HepG2 (cell line): ENCODE results near the gene KDM2B. TPM values are rescaled to one million over a fixed set of nuclear protein-coding genes. Genes with fewer than 3 reads are reported as not detected.

ENCODE experiments used
- ATAC-seq: fragments of 200-7000 bp; cut with Tn5 transposase; 3 replicates; pipeline ENCODE4 v1.9.1; 2020; ENCODE audit warnings: mild to moderate bottlenecking, moderate library complexity
- BruUV-seq: library from RNA; stranded (reverse); fragments of 400-500 nt; replicated peaks from 2 replicates; lab custom pipeline; 2021; lab: Mats Ljungman, UMichigan
- CTCF ChIA-PET: fragments of 300-600 bp; formaldehyde crosslinking; extraction: SDS; loops from one replicate; lab custom pipeline; 2021; ENCODE audit warnings: low total read pairs, inconsistent platforms, low intra/inter-chr PET ratio; lab: Yijun Ruan, JAX
- POLR2A ChIA-PET: fragments of 350-600 bp; sonication (Branson Sonifier 250); formaldehyde crosslinking; loops from one replicate; lab custom pipeline; 2020; ENCODE audit warnings: antibody characterized with exemption, inconsistent platforms; lab: Yijun Ruan, JAX
- DNase-seq: peaks from one replicate; pipeline ENCODE4 v3.0.0-alpha.2; 2015; ENCODE audit warnings: low spot score
- FAIRE-seq: peaks from 3 replicates; lab custom pipeline; 2011; peaks lifted over from hg19 to GRCh38; lab: Jason Lieb, UNC
- H2AFZ ChIP-seq: one replicate; pipeline ENCODE4 v1.6.1; 2011; ENCODE audit warnings: low read length, inconsistent platforms
- H3K27ac ChIP-seq: fragments of 300-600 bp; 3 replicates; pipeline ENCODE4 v1.8.0; 2011; ENCODE audit warnings: mixed run types, mild to moderate bottlenecking, mixed read lengths, low read length, inconsistent platforms; ENCODE audit not compliant: insufficient read depth; ENCODE audit errors: extremely low read length
- H3K27me3 ChIP-seq, 2 experiments: fragments of 200-600 bp in 1 of 2; 2 replicates in 1 of 2; 3 replicates in 1 of 2; pipeline versions ENCODE4 v1.6.0 to v1.8.0; 2011; ENCODE audit warnings: low read length in 2 of 2, mild to moderate bottlenecking in 2 of 2, moderate library complexity in 2 of 2, inconsistent platforms in 1 of 2; ENCODE audit not compliant: insufficient read depth in 2 of 2, control insufficient read depth in 1 of 2
- H3K36me3 ChIP-seq, 2 experiments: fragments of 200-600 bp in 1 of 2; replicated peaks in 1 of 2; 2 replicates in 1 of 2; 3 replicates in 1 of 2; pipeline versions ENCODE4 v1.5.1 to v1.8.0; 2011; ENCODE audit warnings: low read length in 2 of 2, inconsistent platforms in 1 of 2; ENCODE audit not compliant: insufficient read depth in 2 of 2, control insufficient read depth in 1 of 2
- H3K4me1 ChIP-seq: 2 replicates; pipeline ENCODE4 v1.5.1; 2012; ENCODE audit warnings: low read length, inconsistent platforms; ENCODE audit not compliant: insufficient read depth
- H3K4me2 ChIP-seq: 2 replicates; pipeline ENCODE4 v1.6.0; 2011; ENCODE audit warnings: low read depth, low read length, inconsistent platforms
- H3K4me3 ChIP-seq, 3 experiments: fragments of 200-600 bp in 1 of 3; sonication (generic), shearing (Covaris generic) in 1 of 3; replicated peaks in 1 of 3; 2 replicates each; pipeline ENCODE4 v1.5.1; 2011 to 2016; ENCODE audit warnings: low read length in 3 of 3, inconsistent platforms in 2 of 3, low read depth in 2 of 3, mild to moderate bottlenecking in 2 of 3, control low read depth in 1 of 3, mixed read lengths in 1 of 3; ENCODE audit not compliant: insufficient read depth in 1 of 3
- H3K79me2 ChIP-seq: one replicate; pipeline ENCODE4 v1.6.1; 2011; ENCODE audit warnings: low read length, inconsistent platforms; ENCODE audit not compliant: insufficient read depth
- H3K9ac ChIP-seq: 2 replicates; pipeline ENCODE4 v1.6.0; 2011; ENCODE audit warnings: mild to moderate bottlenecking, low read depth, low read length, inconsistent platforms; ENCODE audit not compliant: insufficient read depth
- H3K9me3 ChIP-seq: 2 replicates; pipeline ENCODE4 v1.5.1; 2012; ENCODE audit warnings: mild to moderate bottlenecking, low read length
- H4K20me1 ChIP-seq: 2 replicates; pipeline ENCODE4 v1.6.0; 2011; ENCODE audit warnings: inconsistent platforms, mild to moderate bottlenecking, low read length, moderate library complexity; ENCODE audit not compliant: insufficient read depth
- DNMT3B ChIP-seq: conservative IDR thresholded peaks from 2 replicates; pipeline ENCODE4 v1.6.1; 2016; ENCODE audit warnings: missing biosample characterization, control low read depth
- HDAC6 ChIP-seq: fragments of 200-600 bp; sonication (generic); IDR thresholded peaks from 2 replicates; pipeline ENCODE4 v1.7.0; 2017; ENCODE audit warnings: mild to moderate bottlenecking, antibody characterized with exemption, low read length, low read depth
- MIER3 ChIP-seq: IDR thresholded peaks from 2 replicates; pipeline ENCODE4 v1.6.1; 2016; ENCODE audit warnings: missing compliant biosample characterization, borderline replicate concordance
- SUZ12 ChIP-seq: fragments of 150-350 bp; IDR thresholded peaks from 2 replicates; pipeline ENCODE4 v1.6.1; 2014; ENCODE audit warnings: low read depth, low read length
- ZNF709 ChIP-seq: sonication (generic); formaldehyde crosslinking; IDR thresholded peaks from 2 replicates; pipeline ENCODE4 v1.5.0; 2020; ENCODE audit warnings: mild to moderate bottlenecking, missing genetic modification reagents
- ZSCAN12 ChIP-seq: sonication (generic); formaldehyde crosslinking; IDR thresholded peaks from 2 replicates; pipeline ENCODE4 v1.9.0; 2021; ENCODE audit warnings: mild to moderate bottlenecking, missing genetic modification reagents
- WGBS: methylation state at CpG from one replicate; pipeline ENCODE4 v1.1.6; 2017; ENCODE audit warnings: low lambda C conversion rate; 5-methylcytosine and 5-hydroxymethylcytosine counted together
- in situ Hi-C: cut with HindIII; loops from 2 replicates; pipeline ENCODE4 v1.10.0; 2017; ENCODE audit warnings: low pct_unique_long_range_greater_than_20kb; ENCODE audit not compliant: extremely low pct_ligation_motif_present
- intact Hi-C: fragments of 100-400 bp; cut with micrococcal nuclease; formaldehyde crosslinking; loops from one replicate; pipeline ENCODE4 v1.10.0; 2022; ENCODE audit not compliant: unreplicated experiment
- polyA plus RNA-seq, 8 experiments: library from polyadenylated mRNA; depleted of rRNA in 3 of 8; stranded (reverse) in 7 of 8; unstranded in 1 of 8; fragments of >200 nt; fragmentation: Illumina TruSeq in 4 of 8; extraction: Trizol in 4 of 8; gene quantifications; 2 replicates each; pipeline versions ENCODE4 v1.2.1 to v1.2.3, GENCODE V29; 2011 to 2016; ENCODE audit warnings: low read depth in 4 of 8, missing spikeins in 1 of 8, mixed read lengths in 1 of 8; ENCODE audit not compliant: insufficient read depth in 1 of 8
- total RNA-seq, 5 experiments: library from RNA; depleted of rRNA; stranded (reverse); fragments of >200 nt; fragmentation: Illumina TruSeq; extraction: Trizol; gene quantifications; 2 replicates each; pipeline ENCODE4 v1.2.3, GENCODE V29; 2016; ENCODE audit warnings: low read depth in 1 of 5
- TF ChIP-seq, protein P1 (sequence below): sonication (generic); formaldehyde crosslinking; IDR thresholded peaks from 2 replicates; pipeline ENCODE4 v1.4.0; 2020; ENCODE audit warnings: mild to moderate bottlenecking, low read depth, missing genetic modification reagents
- TF ChIP-seq, protein P2 (sequence below): IDR thresholded peaks from 2 replicates; pipeline ENCODE4 v1.4.0; 2020; ENCODE audit warnings: mild to moderate bottlenecking, missing genetic modification reagents
- TF ChIP-seq, protein P3 (sequence below): IDR thresholded peaks from 2 replicates; pipeline ENCODE4 v1.6.1; 2012; ENCODE audit warnings: low read depth, low read length, improper control_type of control experiment
- TF ChIP-seq, protein P4 (sequence below): sonication (generic); formaldehyde crosslinking; IDR thresholded peaks from 2 replicates; pipeline ENCODE4 v1.5.1; 2020; ENCODE audit warnings: mild to moderate bottlenecking, missing genetic modification reagents, moderate library complexity

KDM2B gene
- total and polyA plus RNA-seq, 2 of the 13 experiments (the other 11 are each of a cell fraction or from before 2014, with no cell fraction given), result 17.5 to 26.1 TPM

DNA sequence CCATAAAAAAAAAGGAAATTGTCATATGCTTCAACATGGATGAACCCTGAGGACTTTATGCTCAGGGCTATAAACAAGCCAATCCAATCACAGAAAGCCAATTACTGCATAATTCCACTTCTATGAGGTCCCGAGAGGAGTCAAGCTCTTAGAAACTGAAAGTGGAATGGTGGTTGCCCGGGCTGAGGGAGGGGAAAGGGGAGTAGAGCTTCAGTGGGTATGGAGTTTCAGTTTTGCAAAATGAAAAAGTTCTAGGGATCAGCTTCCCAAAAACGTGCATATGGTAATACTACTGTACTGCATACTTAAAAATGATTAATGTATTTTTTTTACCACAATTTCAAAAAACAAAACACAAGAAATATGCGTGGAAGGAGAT lies 128.9 kb downstream of the KDM2B start:
- no peak overlapping the region for H3K27ac ChIP-seq
- peaks cover 3% of the 10 kb centered on the region; the same call in 1 of the 2 replicates for H4K20me1 ChIP-seq
- ChIA-PET POLR2A (no interaction called here), CTCF (no interaction called here)
- no peak for ATAC-seq
- no peak for FAIRE-seq
- in situ Hi-C loops, result no loop called here
- peaks cover 9% of the 10 kb centered on the region; the same call in 1 of the 2 replicates for H3K4me1 ChIP-seq
- H3K79me2 ChIP-seq, result peaks cover 34% of the 10 kb centered on the region
- peaks cover 12 to 39% of the 10 kb centered on the region in 2 experiments; a peak in 4 of 5 replicates for H3K36me3 ChIP-seq
- intact Hi-C loops, result no loop called here
- DNase-seq, result no peak
- no peaks in the 10 kb centered on the region for H3K27me3 ChIP-seq
- no peak overlapping the region for H3K9ac ChIP-seq
- no peak overlapping the region for H2AFZ ChIP-seq
- no peak overlapping the region for H3K4me3 ChIP-seq
- no peaks in the 10 kb centered on the region for H3K9me3 ChIP-seq
- BruUV-seq, result no TSS peak
- 91% methylated on average over 4 of the region's 4 CpGs for WGBS
- no peak overlapping the region for H3K4me2 ChIP-seq
- TF ChIP-seq MIER3, result no peak
- no peak for TF ChIP-seq DNMT3B (CRISPR knock-in tag)
- no peak for TF ChIP-seq ZNF709
- TF ChIP-seq, protein P1, sequence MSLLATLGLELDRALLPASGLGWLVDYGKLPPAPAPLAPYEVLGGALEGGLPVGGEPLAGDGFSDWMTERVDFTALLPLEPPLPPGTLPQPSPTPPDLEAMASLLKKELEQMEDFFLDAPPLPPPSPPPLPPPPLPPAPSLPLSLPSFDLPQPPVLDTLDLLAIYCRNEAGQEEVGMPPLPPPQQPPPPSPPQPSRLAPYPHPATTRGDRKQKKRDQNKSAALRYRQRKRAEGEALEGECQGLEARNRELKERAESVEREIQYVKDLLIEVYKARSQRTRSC, result no peak
- no peak for TF ChIP-seq HDAC6
- no peak for TF ChIP-seq SUZ12
- TF ChIP-seq, protein P2, sequence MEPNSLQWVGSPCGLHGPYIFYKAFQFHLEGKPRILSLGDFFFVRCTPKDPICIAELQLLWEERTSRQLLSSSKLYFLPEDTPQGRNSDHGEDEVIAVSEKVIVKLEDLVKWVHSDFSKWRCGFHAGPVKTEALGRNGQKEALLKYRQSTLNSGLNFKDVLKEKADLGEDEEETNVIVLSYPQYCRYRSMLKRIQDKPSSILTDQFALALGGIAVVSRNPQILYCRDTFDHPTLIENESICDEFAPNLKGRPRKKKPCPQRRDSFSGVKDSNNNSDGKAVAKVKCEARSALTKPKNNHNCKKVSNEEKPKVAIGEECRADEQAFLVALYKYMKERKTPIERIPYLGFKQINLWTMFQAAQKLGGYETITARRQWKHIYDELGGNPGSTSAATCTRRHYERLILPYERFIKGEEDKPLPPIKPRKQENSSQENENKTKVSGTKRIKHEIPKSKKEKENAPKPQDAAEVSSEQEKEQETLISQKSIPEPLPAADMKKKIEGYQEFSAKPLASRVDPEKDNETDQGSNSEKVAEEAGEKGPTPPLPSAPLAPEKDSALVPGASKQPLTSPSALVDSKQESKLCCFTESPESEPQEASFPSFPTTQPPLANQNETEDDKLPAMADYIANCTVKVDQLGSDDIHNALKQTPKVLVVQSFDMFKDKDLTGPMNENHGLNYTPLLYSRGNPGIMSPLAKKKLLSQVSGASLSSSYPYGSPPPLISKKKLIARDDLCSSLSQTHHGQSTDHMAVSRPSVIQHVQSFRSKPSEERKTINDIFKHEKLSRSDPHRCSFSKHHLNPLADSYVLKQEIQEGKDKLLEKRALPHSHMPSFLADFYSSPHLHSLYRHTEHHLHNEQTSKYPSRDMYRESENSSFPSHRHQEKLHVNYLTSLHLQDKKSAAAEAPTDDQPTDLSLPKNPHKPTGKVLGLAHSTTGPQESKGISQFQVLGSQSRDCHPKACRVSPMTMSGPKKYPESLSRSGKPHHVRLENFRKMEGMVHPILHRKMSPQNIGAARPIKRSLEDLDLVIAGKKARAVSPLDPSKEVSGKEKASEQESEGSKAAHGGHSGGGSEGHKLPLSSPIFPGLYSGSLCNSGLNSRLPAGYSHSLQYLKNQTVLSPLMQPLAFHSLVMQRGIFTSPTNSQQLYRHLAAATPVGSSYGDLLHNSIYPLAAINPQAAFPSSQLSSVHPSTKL (CRISPR knock-in tag), result no peak
- TF ChIP-seq, protein P3, sequence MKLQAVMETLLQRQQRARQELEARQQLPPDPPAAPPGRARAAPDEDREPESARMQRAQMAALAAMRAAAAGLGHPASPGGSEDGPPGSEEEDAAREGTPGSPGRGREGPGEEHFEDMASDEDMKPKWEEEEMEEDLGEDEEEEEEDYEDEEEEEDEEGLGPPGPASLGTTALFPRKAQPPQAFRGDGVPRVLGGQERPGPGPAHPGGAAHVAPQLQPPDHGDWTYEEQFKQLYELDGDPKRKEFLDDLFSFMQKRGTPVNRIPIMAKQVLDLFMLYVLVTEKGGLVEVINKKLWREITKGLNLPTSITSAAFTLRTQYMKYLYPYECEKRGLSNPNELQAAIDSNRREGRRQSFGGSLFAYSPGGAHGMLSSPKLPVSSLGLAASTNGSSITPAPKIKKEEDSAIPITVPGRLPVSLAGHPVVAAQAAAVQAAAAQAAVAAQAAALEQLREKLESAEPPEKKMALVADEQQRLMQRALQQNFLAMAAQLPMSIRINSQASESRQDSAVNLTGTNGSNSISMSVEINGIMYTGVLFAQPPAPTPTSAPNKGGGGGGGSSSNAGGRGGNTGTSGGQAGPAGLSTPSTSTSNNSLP, result no peak
- TF ChIP-seq, protein P4, sequence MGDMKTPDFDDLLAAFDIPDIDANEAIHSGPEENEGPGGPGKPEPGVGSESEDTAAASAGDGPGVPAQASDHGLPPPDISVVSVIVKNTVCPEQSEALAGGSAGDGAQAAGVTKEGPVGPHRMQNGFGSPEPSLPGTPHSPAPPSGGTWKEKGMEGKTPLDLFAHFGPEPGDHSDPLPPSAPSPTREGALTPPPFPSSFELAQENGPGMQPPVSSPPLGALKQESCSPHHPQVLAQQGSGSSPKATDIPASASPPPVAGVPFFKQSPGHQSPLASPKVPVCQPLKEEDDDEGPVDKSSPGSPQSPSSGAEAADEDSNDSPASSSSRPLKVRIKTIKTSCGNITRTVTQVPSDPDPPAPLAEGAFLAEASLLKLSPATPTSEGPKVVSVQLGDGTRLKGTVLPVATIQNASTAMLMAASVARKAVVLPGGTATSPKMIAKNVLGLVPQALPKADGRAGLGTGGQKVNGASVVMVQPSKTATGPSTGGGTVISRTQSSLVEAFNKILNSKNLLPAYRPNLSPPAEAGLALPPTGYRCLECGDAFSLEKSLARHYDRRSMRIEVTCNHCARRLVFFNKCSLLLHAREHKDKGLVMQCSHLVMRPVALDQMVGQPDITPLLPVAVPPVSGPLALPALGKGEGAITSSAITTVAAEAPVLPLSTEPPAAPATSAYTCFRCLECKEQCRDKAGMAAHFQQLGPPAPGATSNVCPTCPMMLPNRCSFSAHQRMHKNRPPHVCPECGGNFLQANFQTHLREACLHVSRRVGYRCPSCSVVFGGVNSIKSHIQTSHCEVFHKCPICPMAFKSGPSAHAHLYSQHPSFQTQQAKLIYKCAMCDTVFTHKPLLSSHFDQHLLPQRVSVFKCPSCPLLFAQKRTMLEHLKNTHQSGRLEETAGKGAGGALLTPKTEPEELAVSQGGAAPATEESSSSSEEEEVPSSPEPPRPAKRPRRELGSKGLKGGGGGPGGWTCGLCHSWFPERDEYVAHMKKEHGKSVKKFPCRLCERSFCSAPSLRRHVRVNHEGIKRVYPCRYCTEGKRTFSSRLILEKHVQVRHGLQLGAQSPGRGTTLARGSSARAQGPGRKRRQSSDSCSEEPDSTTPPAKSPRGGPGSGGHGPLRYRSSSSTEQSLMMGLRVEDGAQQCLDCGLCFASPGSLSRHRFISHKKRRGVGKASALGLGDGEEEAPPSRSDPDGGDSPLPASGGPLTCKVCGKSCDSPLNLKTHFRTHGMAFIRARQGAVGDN (CRISPR knock-in tag), result no peak
- no peak for TF ChIP-seq ZSCAN12 (CRISPR knock-in tag)
